Stimulated activated CD4-positive, alpha-beta T cell treated with anti-CD3 and anti-CD28 coated beads, Interleukin-1b, Interleukin-23, amount 100 ng/mL, for 24 hours (primary cell): ENCODE data around the gene GPBP1L1.
"Not testable (repeated sequence)": the region's sequence is repeated elsewhere in the genome, so short reads cannot be mapped to it uniquely, and the experiment has no call there.

Experiments used
- DNase-seq, 4 experiments: peaks; one replicate each; pipeline ENCODE4 v3.0.0-alpha.2; 2020; ENCODE audit warnings: low read depth in 4 of 4, low spot score in 1 of 4

Gene GPBP1L1

GRCh38 chr1:45686288-45687013 lies at the start of gene GPBP1L1:
GPBP1L1 (minus strand) TSS chr1:45686533; CDS start chr1:45659087, 27,446 bp downstream.
- peak; percentile 94 to 96 (median 96) for DNase-seq

DNA sequence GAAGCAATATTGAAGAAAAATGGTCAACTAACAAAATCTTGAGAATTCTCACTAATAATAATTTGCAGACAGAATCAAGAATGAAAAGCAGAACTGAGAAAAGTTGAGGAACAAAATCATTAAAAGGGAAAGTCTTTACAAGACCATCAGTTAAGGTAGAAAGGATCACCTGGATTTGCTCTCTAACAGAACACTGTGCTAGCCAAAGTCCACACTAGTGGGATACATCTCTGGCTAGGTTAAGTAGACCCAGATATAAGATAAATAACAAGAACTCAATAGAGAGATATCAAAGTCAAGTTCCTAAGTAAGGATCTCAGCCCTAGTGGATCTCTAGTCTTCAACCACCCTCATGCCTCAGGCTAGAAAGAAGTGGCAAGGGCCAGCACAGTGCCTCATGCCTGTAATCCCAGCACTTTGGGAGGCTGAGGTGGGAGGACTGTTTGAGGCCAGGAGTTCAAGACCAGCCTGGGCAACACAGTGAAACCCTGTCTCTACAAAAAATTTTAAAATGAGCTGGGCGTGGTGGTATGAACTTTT lies 44.5 kb upstream of the GPBP1L1 start:
- no peak for DNase-seq

GRCh38 chr1:45730075-45730779 lies 43.9 kb upstream of the GPBP1L1 start:
- DNase-seq, result no peak

DNA sequence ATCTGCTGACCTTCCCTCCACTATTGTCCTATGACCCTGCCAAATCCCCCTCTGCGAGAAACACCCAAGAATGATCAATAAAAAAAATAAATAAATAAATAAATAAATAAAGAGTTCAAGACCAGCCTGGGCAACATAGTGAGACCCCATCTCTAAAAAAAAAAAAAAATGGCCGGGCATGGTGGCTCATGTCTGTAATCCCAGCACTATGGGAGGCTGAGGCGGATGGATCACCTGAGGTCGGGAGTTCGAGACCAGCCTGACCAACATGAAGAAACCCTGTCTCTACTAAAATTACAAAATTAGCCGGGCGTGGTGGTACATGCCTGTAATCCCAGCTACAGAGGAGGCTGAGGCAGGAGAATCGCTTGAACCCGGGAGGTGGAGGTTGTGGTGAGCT lies 39.7 kb upstream of the GPBP1L1 start:
- not testable (repeated sequence) for DNase-seq

- DNase-seq, result no peak
These were observed 37.1 kb upstream of the GPBP1L1 start for GRCh38 chr1:45723248-45723930.

DNA sequence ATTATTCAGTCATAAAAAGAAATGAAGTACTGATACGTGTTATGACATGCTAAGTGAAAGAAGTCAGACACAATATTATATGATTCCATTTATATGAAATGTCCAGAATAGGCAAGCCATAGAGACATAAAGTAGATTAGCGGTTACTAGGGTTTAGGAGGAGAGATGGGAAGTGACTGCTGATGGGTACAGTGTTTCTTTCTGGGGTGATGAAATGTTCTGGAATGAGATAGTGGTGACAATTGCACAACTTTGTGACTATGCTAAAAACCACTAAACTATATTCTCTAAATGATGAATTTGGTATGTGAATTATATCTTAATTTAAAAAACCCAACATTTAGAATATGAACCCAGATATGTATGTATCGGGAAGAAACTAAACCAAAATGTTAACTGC lies 36.5 kb upstream of the GPBP1L1 start:
- DNase-seq, result no peak

DNA sequence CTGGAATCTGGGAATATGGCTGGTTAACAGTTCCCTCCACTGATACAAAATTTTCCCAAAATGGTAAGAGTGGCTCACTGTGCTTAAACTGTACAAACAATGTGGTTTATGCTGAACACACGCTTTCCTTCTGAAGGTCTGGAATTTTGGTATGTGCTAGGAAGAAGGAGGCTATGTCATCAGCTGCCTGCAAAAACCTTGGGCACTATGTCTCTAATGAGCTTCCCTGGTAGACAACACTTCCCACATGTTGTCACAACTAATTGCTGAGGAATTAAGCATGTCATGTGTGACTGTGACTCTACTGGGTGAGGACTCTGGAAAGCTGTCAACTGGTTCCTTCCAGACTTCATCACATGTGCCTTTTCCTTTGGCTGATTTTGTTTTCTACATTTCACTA lies 34.9 kb upstream of the GPBP1L1 start:
- no peak for DNase-seq

- DNase-seq, result no peak
These were observed 32.0 kb upstream of the GPBP1L1 start for GRCh38 chr1:45718289-45718688.

- DNase-seq, result not testable (repeated sequence)
These were observed 31.1 kb upstream of the GPBP1L1 start for GRCh38 chr1:45717386-45717785.

GRCh38 chr1:45716700-45717099 lies 30.4 kb upstream of the GPBP1L1 start:
- no peak for DNase-seq

DNA sequence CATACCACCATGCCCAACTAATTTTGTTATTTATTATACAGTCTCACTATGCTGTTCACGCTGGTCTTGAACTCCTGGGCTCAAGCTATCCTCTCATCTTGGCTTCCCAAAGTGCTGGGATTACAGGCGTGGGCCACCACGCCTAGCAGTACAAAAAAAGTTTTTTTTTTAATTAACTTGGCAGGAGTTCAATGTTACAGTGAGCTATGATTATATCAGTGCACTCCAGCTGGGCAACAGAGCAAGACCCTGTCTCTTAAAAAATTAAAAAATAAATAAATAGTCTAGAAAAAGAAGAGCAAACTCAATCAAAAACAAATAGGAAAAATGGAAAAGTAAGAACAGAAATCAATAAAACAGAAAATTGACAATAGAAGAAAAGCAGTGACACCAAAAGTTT lies 27.4 kb upstream of the GPBP1L1 start:
- DNase-seq, result no peak

GRCh38 chr1:45704637-45705036 lies 18.3 kb upstream of the GPBP1L1 start:
- no peak for DNase-seq

DNA sequence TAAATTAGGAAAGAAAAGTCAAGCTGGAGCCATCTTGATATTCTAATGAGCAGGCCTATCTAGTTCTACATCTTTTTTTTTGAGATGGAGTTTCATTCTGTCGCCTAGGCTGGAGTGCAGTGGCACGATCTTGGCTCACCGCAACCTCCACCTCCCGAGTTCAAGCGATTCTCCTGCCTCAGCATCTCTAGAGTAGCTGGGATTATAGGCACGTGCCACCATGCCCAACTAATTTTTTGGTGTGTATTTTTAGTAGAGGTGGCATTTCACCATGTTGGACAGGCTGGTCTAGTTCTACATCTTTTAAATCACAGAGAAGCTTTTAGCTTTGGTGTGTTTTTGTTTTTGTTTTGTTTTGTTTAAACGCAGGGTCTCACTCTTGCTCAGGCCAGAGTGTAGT lies 8.5 kb upstream of the GPBP1L1 start:
- DNase-seq, result no peak

DNA sequence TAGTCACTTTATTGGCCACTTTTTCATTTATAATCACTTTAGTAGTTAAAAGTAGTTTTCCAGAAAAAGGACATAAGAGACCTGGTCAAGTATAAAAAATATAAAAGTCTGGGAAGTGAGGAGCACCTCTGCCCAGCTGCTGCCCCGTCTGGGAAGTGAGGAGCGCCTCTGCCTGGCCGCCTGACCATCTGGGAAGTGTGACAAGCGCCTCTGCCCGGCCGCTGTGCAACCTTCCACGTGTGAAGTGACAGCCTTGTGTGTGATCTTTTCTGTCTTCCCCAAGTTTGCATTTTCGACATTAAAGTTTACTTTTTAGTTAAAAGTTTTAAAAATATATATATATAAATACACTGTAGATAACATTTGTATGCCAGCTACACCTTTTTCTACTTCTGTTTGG lies 7.5 kb upstream of the GPBP1L1 start:
- DNase-seq, result not testable (repeated sequence)

GRCh38 chr1:45687754-45688740 lies 1.7 kb upstream of the GPBP1L1 start, which contains the start of gene TMEM69:
TMEM69 (plus strand) TSS chr1:45688181; CDS start chr1:45691069, 2,888 bp downstream.
- DNase-seq, result peak; percentile 55 to 64 (median 58)

- peak; percentile 79 to 94 (median 87) for DNase-seq
These were observed 851 bp upstream of the GPBP1L1 start for GRCh38 chr1:45687014-45687753.

GRCh38 chr1:45686015-45686287 lies 382 bp downstream of the GPBP1L1 start:
- peak; percentile 26 to 39 (median 33) for DNase-seq

DNA sequence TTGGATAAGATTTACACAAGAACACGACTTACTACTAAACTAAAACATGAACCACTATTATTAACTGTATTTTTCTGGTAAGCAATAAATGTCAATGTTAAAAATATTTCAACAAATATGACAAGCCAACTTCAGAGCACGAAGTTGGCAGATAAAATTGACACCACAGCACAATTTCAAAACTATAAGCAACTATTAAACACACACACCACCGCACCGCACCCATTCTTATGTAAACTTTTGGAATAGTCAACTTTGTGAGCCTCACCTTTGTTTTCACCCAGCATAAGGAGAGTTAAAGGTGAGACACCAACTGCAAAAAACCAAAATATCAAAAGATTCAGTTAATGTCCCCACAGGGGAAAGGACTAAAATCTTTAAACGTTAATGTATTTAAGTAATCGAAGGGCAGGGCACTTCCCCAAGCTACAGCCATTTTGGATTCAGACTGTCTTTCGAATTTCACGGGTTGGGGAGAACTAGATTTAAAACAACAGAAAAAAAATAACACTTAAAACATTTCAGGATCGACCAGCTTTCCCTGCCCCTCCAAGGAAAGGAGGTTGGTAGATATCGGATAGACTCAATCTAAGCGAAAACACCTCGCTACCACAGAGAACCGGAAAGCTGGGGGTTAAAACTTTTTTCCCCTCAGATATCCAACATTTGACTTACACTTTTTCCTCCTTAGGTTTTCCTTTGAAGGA lies 872 bp downstream of the GPBP1L1 start:
- DNase-seq, result no peak

- no peak for DNase-seq
These were observed 1.9 kb downstream of the GPBP1L1 start for GRCh38 chr1:45684402-45684801.
